PC-3 (cell line): ENCODE measurements around the gene DPM2. TPM values are rescaled to one million over a fixed set of nuclear protein-coding genes. Genes with fewer than 3 reads are reported as not detected.

Experiments used
- ATAC-seq: fragments of 200-7000 bp; cut with Tn5 transposase; 2 replicates; pipeline ENCODE4 v1.9.1; 2020; ENCODE audit warnings: mild to moderate bottlenecking, moderate library complexity
- BruUV-seq: library from RNA; stranded (reverse); fragments of 400-500 nt; replicated peaks from 2 replicates; lab custom pipeline; 2021; lab: Mats Ljungman, UMichigan
- CTCF ChIA-PET: fragments of 300-600 bp; sonication (Branson Sonifier 250); formaldehyde crosslinking; loops from one replicate; lab custom pipeline; 2022; ENCODE audit warnings: antibody characterized with exemption; lab: Charles Lee
- POLR2A ChIA-PET: fragments of 300-600 bp; sonication (Branson Sonifier 250); formaldehyde crosslinking; loops from one replicate; lab custom pipeline; 2022; ENCODE audit warnings: antibody characterized with exemption; ENCODE audit not compliant: unreplicated experiment; lab: Charles Lee
- DNase-seq: peaks from one replicate; pipeline ENCODE4 v3.0.0-alpha.2; 2015
- H2AFZ ChIP-seq: fragments of 300-600 bp; sonication (generic); 2 replicates; pipeline ENCODE4 v1.6.0; 2016; ENCODE audit warnings: antibody characterized with exemption, low read length
- H3F3A ChIP-seq: fragments of 300-600 bp; sonication (generic); one replicate; pipeline ENCODE4 v1.6.0; 2017; ENCODE audit warnings: antibody characterized with exemption, low read length, control low read depth, mild to moderate bottlenecking; ENCODE audit not compliant: unreplicated experiment
- H3K27ac ChIP-seq: fragments of 300-600 bp; sonication (generic); 2 replicates; pipeline ENCODE4 v1.5.1; 2016; ENCODE audit warnings: mild to moderate bottlenecking, low read length
- H3K27me3 ChIP-seq: fragments of 300-600 bp; sonication (generic); 2 replicates; pipeline ENCODE4 v1.6.1; 2016; ENCODE audit warnings: low read length, mixed read lengths
- H3K36me3 ChIP-seq: fragments of 300-600 bp; sonication (generic); 2 replicates; pipeline ENCODE4 v1.6.1; 2016; ENCODE audit warnings: low read depth, mixed run types, low read length, mixed read lengths
- H3K4me1 ChIP-seq: fragments of 300-600 bp; sonication (generic); 2 replicates; pipeline ENCODE4 v1.5.1; 2016; ENCODE audit warnings: low read length; ENCODE audit not compliant: insufficient read depth
- H3K4me2 ChIP-seq: fragments of 300-600 bp; sonication (generic); 2 replicates; pipeline ENCODE4 v1.6.0; 2016; ENCODE audit warnings: low read length
- H3K4me3 ChIP-seq: fragments of 300-600 bp; sonication (generic); 2 replicates; pipeline ENCODE4 v1.5.1; 2016; ENCODE audit warnings: mild to moderate bottlenecking, low read length, mixed read lengths
- H3K79me2 ChIP-seq: fragments of 300-600 bp; sonication (generic); 2 replicates; pipeline ENCODE4 v1.6.1; 2017; ENCODE audit warnings: low read length, mixed read lengths
- H3K9ac ChIP-seq: fragments of 300-600 bp; sonication (generic); 2 replicates; pipeline ENCODE4 v1.6.0; 2016; ENCODE audit warnings: mild to moderate bottlenecking, low read length
- H3K9me2 ChIP-seq: fragments of 300-600 bp; sonication (generic); replicated peaks from 2 replicates; pipeline ENCODE4 v1.6.1; 2016; ENCODE audit warnings: mixed run types, low read length, mixed read lengths
- H3K9me3 ChIP-seq: fragments of 300-600 bp; sonication (generic); 2 replicates; pipeline ENCODE4 v1.6.1; 2016; ENCODE audit warnings: low read length, mixed read lengths
- H4K20me1 ChIP-seq: fragments of 300-600 bp; sonication (generic); 2 replicates; pipeline ENCODE4 v1.6.1; 2016; ENCODE audit warnings: low read length, mixed read lengths
- CTCF ChIP-seq: fragments of 300-600 bp; sonication (generic); conservative IDR thresholded peaks from 2 replicates; pipeline ENCODE4 v1.5.1; 2017; ENCODE audit warnings: antibody characterized with exemption, low read depth, mild to moderate bottlenecking, low read length
- EZH2 ChIP-seq: fragments of 300-600 bp; sonication (generic); IDR thresholded peaks from one replicate; pipeline ENCODE4 v1.6.1; 2017; ENCODE audit warnings: antibody characterized with exemption, mild to moderate bottlenecking, low read length; ENCODE audit not compliant: unreplicated experiment
- EZH2phosphoT487 ChIP-seq: fragments of 300-600 bp; sonication (generic); IDR thresholded peaks from 2 replicates; pipeline ENCODE4 v1.6.1; 2018; ENCODE audit warnings: mild to moderate bottlenecking, antibody characterized with exemption, low read length, borderline replicate concordance
- intact Hi-C: fragments of 100-400 bp; cut with micrococcal nuclease; formaldehyde crosslinking; loops from 2 replicates; pipeline ENCODE4 v1.9.0; 2023
- total RNA-seq: library from RNA; depleted of rRNA; stranded (reverse); fragments of >200 nt; gene quantifications from 2 replicates; pipeline ENCODE4 v1.2.3, GENCODE V29; 2014

The DPM2 gene
- total RNA-seq, 1 experiment from 2014 or later, result 33.0 TPM

GRCh38 chr9:127979015-127979332 is 41.3 kb upstream of the DPM2 start:
- H4K20me1 ChIP-seq, result peaks cover 15% of the 10 kb centered on the region; the same call in 1 of the 2 replicates
- intact Hi-C loops, result loop anchor here (2.0 kb wide), 1 partner anchor 36 kb away; no protein-coding TSS in a partner anchor
- peak overlapping the region; percentile 70; the same call in 1 of the 2 replicates for H3K9ac ChIP-seq

GRCh38 chr9:127977884-127978647 is 40.4 kb upstream of the DPM2 start:
- H3K79me2 ChIP-seq, result peaks cover 73% of the 10 kb centered on the region
- DNase-seq, result peak; percentile 36

More at GRCh38 chr9:127979015-127979332, 41.3 kb upstream of the DPM2 start:
- DNase-seq (no peak), ATAC-seq (no peak)
- no peaks in the 10 kb centered on the region for H3K27me3 ChIP-seq
- H3F3A ChIP-seq, result no peaks in the 10 kb centered on the region
- H3K4me3 ChIP-seq, result peak overlapping the region; percentile 95
- no peaks in the 10 kb centered on the region for H3K36me3 ChIP-seq
- BruUV-seq, result no TSS peak
- H3K27ac ChIP-seq, result no peak overlapping the region
- H3K4me1 ChIP-seq, result peaks cover 20% of the 10 kb centered on the region
- H3K79me2 ChIP-seq, result peaks cover 63% of the 10 kb centered on the region
- POLR2A ChIA-PET, result no interaction called here
- H3K9me3 ChIP-seq, result no peaks in the 10 kb centered on the region
- H2AFZ ChIP-seq, result no peak overlapping the region
- peak overlapping the region; percentile 82 for H3K4me2 ChIP-seq
- TF ChIP-seq CTCF (no peak), EZH2 (no peak), EZH2phosphoT487 (no peak)
- CTCF ChIA-PET, result interaction anchor here (0.6 kb wide), 1 partner anchor 620 kb away, joined by 3 read pairs; no protein-coding TSS in a partner anchor
- no peaks in the 10 kb centered on the region for H3K9me2 ChIP-seq

More at GRCh38 chr9:127977884-127978647, 40.4 kb upstream of the DPM2 start:
- no peak overlapping the region for H2AFZ ChIP-seq
- no peaks in the 10 kb centered on the region for H3K27me3 ChIP-seq
- no peaks in the 10 kb centered on the region for H3K9me3 ChIP-seq
- no TSS peak for BruUV-seq
- H3K36me3 ChIP-seq, result no peaks in the 10 kb centered on the region
- ChIA-PET CTCF (no interaction called here), POLR2A (no interaction called here)
- no peak for ATAC-seq
- H3K9me2 ChIP-seq, result no peaks in the 10 kb centered on the region
- H3K4me2 ChIP-seq, result peak overlapping the region; percentile 82
- TF ChIP-seq EZH2phosphoT487 (no peak), EZH2 (no peak), CTCF (0 out of 2 replicates have a peak, but pooled peaks have one; percentile 7)
- H3K27ac ChIP-seq, result no peak overlapping the region
- H3K9ac ChIP-seq, result peak overlapping the region; percentile 23; the same call in 1 of the 2 replicates
- peaks cover 20% of the 10 kb centered on the region for H3K4me1 ChIP-seq
- H3F3A ChIP-seq, result no peaks in the 10 kb centered on the region
- intact Hi-C loops, result loop anchor here (2.0 kb wide), 1 partner anchor 35 kb away; no protein-coding TSS in a partner anchor
- H4K20me1 ChIP-seq, result peaks cover 18% of the 10 kb centered on the region; the same call in 1 of the 2 replicates
- peak overlapping the region; percentile 95 for H3K4me3 ChIP-seq
